Measurements from ENCODE around the gene NBDY. TPM values are rescaled to one million over a fixed set of nuclear protein-coding genes. Genes with fewer than 3 reads are reported as not detected.

NBDY gene
- total RNA-seq, 2 donors from 2014 or later = 26.2 to 28.8 TPM

- intact Hi-C loops (cut with DNase I) = no loop called here
- TF ChIP-seq CTCF (IDR thresholded peaks at IDR 0.05) = no peak
- no peak for TF ChIP-seq POLR2AphosphoS5 (IDR thresholded peaks at IDR 0.05)
- TF ChIP-seq POLR2A (IDR thresholded peaks at IDR 0.05) = no peak
- WGBS = 68% methylated on average over 7 of the region's 7 CpGs
- DNase-seq (ENCODE audit: low spot score) = no peak
- Histone ChIP-seq H3K9me3 (no peaks in the 10 kb centered on the region), H3K27me3 (replicated peaks; ENCODE audit: insufficient read depth) (no peaks in the 10 kb centered on the region), H3K36me3 (no peaks in the 10 kb centered on the region), H3K4me1 (replicated peaks) (no peaks in the 10 kb centered on the region), H3K4me3 (no peak overlapping the region), H3K27ac (no peak overlapping the region)
These were observed 71.8 kb downstream of the NBDY start for GRCh38 chrX:56800801-56801200.

- no peaks in the 10 kb centered on the region for H3K9me3 ChIP-seq
- no peak overlapping the region for H3K27ac ChIP-seq
- no peaks in the 10 kb centered on the region for H3K27me3 ChIP-seq (replicated peaks; ENCODE audit: insufficient read depth)
- H3K4me3 ChIP-seq = no peak overlapping the region
- no peak for DNase-seq (ENCODE audit: low spot score)
- no peaks in the 10 kb centered on the region for H3K4me1 ChIP-seq (replicated peaks)
- TF ChIP-seq CTCF (IDR thresholded peaks at IDR 0.05) (no peak), POLR2AphosphoS5 (IDR thresholded peaks at IDR 0.05) (no peak), POLR2A (IDR thresholded peaks at IDR 0.05) (no peak)
- WGBS = 100% methylated on average over 1 of the region's 4 CpGs
- intact Hi-C loops (cut with DNase I) = no loop called here
- no peaks in the 10 kb centered on the region for H3K36me3 ChIP-seq
These were observed 73.4 kb downstream of the NBDY start for GRCh38 chrX:56802428-56802827.

- Histone ChIP-seq H3K27ac (peak overlapping the region; percentile 56 to 66), H3K4me3 (no peak overlapping the region), H3K9me3 (no peaks in the 10 kb centered on the region), H3K27me3 (replicated peaks; ENCODE audit: insufficient read depth) (no peaks in the 10 kb centered on the region), H3K36me3 (no peaks in the 10 kb centered on the region), H3K4me1 (replicated peaks) (no peaks in the 10 kb centered on the region)
- WGBS = 46% methylated on average over 25 of the region's 27 CpGs
- intact Hi-C loops (cut with DNase I) = no loop called here
- DNase-seq (ENCODE audit: low spot score) = peak; percentile 25
- TF ChIP-seq POLR2AphosphoS5 (IDR thresholded peaks at IDR 0.05) (peak; percentile 8), CTCF (IDR thresholded peaks at IDR 0.05) (peak in 2 of 4 experiments; percentile 44 to 55), POLR2A (IDR thresholded peaks at IDR 0.05) (no peak)
These were observed 74.1 kb downstream of the NBDY start for GRCh38 chrX:56802921-56803849.

- TF ChIP-seq POLR2AphosphoS5 (IDR thresholded peaks at IDR 0.05) (no peak), CTCF (IDR thresholded peaks at IDR 0.05) (no peak), POLR2A (IDR thresholded peaks at IDR 0.05) (no peak)
- intact Hi-C loops (cut with DNase I) = no loop called here
- peak overlapping the region; percentile 56 to 66 for H3K27ac ChIP-seq
- no peaks in the 10 kb centered on the region for H3K36me3 ChIP-seq
- no peaks in the 10 kb centered on the region for H3K9me3 ChIP-seq
- no peaks in the 10 kb centered on the region for H3K27me3 ChIP-seq (replicated peaks; ENCODE audit: insufficient read depth)
- no peaks in the 10 kb centered on the region for H3K4me1 ChIP-seq (replicated peaks)
- H3K4me3 ChIP-seq = no peak overlapping the region
- DNase-seq (ENCODE audit: low spot score) = no peak
- WGBS = 53% methylated on average over 7 of the region's 11 CpGs
These were observed 75.0 kb downstream of the NBDY start for GRCh38 chrX:56803850-56804681.

Data from prostate gland (tissue), 2 donors.